Keratinocyte (primary cell): ENCODE measurements around the gene MYPN. TPM values are rescaled to one million over a fixed set of nuclear protein-coding genes. Genes with fewer than 3 reads are reported as not detected.

Experiments used
- DNase-seq: peaks from one replicate; pipeline ENCODE4 v3.0.0-alpha.2; 2011; ENCODE audit warnings: low read depth, missing footprints, low spot score
- FAIRE-seq: peaks from 2 replicates; lab custom pipeline; 2011; peaks lifted over from hg19 to GRCh38; lab: Jason Lieb, UNC
- H2AFZ ChIP-seq: 2 replicates; pipeline ENCODE4 v1.6.0; 2012; ENCODE audit warnings: low read length, control low read depth, inconsistent platforms; ENCODE audit not compliant: control insufficient read depth
- H3K27ac ChIP-seq: 2 replicates; pipeline ENCODE4 v1.5.1; 2011; ENCODE audit warnings: low read length; ENCODE audit not compliant: control insufficient read depth, insufficient read depth
- H3K27me3 ChIP-seq: 3 replicates; pipeline ENCODE4 v1.6.0; 2011; ENCODE audit warnings: low read length; ENCODE audit not compliant: control insufficient read depth, insufficient read depth; ENCODE audit errors: extremely low read depth
- H3K36me3 ChIP-seq, 2 experiments: 2 replicates in 1 of 2; 3 replicates in 1 of 2; pipeline ENCODE4 v1.5.1; 2011; ENCODE audit warnings: low read length in 2 of 2, mild to moderate bottlenecking in 1 of 2; ENCODE audit not compliant: control insufficient read depth in 2 of 2, insufficient read depth in 2 of 2; ENCODE audit errors: extremely low read depth in 1 of 2
- H3K4me1 ChIP-seq: 3 replicates; pipeline ENCODE4 v1.5.1; 2011; ENCODE audit warnings: low read length; ENCODE audit not compliant: control insufficient read depth, insufficient read depth; ENCODE audit errors: extremely low read depth
- H3K4me2 ChIP-seq: 3 replicates; pipeline ENCODE4 v1.6.0; 2011; ENCODE audit warnings: low read depth, low read length; ENCODE audit not compliant: control insufficient read depth, insufficient read depth; ENCODE audit errors: extremely low read depth
- H3K4me3 ChIP-seq, 3 experiments: fragments of 200-600 bp in 1 of 3; sonication (generic) in 1 of 3; 2 replicates in 2 of 3; 3 replicates in 1 of 3; pipeline ENCODE4 v1.5.1; 2011 to 2016; ENCODE audit warnings: low read length in 3 of 3, mild to moderate bottlenecking in 3 of 3, control low read depth in 2 of 3, inconsistent platforms in 1 of 3, low read depth in 1 of 3, mixed read lengths in 1 of 3, mixed run types in 1 of 3, moderate library complexity in 1 of 3; ENCODE audit not compliant: control insufficient read depth in 2 of 3, insufficient read depth in 2 of 3; ENCODE audit errors: extremely low read depth in 1 of 3
- H3K79me2 ChIP-seq: 2 replicates; pipeline ENCODE4 v1.6.0; 2012; ENCODE audit warnings: low read length; ENCODE audit not compliant: control insufficient read depth, insufficient read depth
- H3K9ac ChIP-seq: 3 replicates; pipeline ENCODE4 v1.6.0; 2011; ENCODE audit warnings: low read length; ENCODE audit not compliant: control insufficient read depth, insufficient read depth; ENCODE audit errors: extremely low read depth
- H3K9me1 ChIP-seq: 3 replicates; pipeline ENCODE4 v1.6.0; 2011; ENCODE audit warnings: low read length; ENCODE audit not compliant: control insufficient read depth, insufficient read depth; ENCODE audit errors: extremely low read depth
- H3K9me3 ChIP-seq: 2 replicates; pipeline ENCODE4 v1.5.1; 2012; ENCODE audit warnings: low read depth, low read length; ENCODE audit not compliant: control insufficient read depth
- H4K20me1 ChIP-seq: 3 replicates; pipeline ENCODE4 v1.6.0; 2011; ENCODE audit warnings: low read length; ENCODE audit not compliant: control insufficient read depth, insufficient read depth; ENCODE audit errors: extremely low read depth
- EZH2 ChIP-seq: IDR thresholded peaks from one replicate; pipeline ENCODE4 v1.6.1; 2012; ENCODE audit warnings: inconsistent platforms, mild to moderate bottlenecking, low read length, moderate library complexity
- dilution Hi-C: fragments of 300-500 bp; cut with MboI; formaldehyde crosslinking; loops from one replicate; pipeline ENCODE4 v1.7.0; 2020; ENCODE audit warnings: low sequenced_read_pairs; ENCODE audit not compliant: extremely low pct_ligation_motif_present
- polyA plus RNA-seq, 5 experiments: library from polyadenylated mRNA; depleted of rRNA in 3 of 5; stranded (reverse) in 3 of 5; stranded (forward) in 1 of 5; unstranded in 1 of 5; fragments of >200 nt; gene quantifications; 1 replicate in 1 of 5; 2 replicates in 3 of 5; 3 replicates in 1 of 5; pipeline versions ENCODE4 v1.2.1 to v1.2.3, GENCODE V29; 2011 to 2012; ENCODE audit warnings: missing spikeins in 2 of 5, low read depth in 1 of 5, low replicate concordance in 1 of 5
- TF ChIP-seq, protein P1 (sequence below), 3 experiments: IDR thresholded peaks in 1 of 3; conservative IDR thresholded peaks in 1 of 3; optimal IDR thresholded peaks in 1 of 3; 2 replicates in 2 of 3; 3 replicates in 1 of 3; pipeline versions ENCODE3 to v1.5.1; 2011; ENCODE audit warnings: low read length in 3 of 3, mild to moderate bottlenecking in 3 of 3, moderate library complexity in 2 of 3, control low read depth in 1 of 3, inconsistent platforms in 1 of 3; ENCODE audit not compliant: insufficient read depth in 2 of 3; ENCODE audit errors: extremely low read depth in 1 of 3

MYPN gene
- polyA plus RNA-seq, 1 donor (not counting 4 experiments of a cell fraction or from before 2014, with no cell fraction given), result 0.42 TPM

DNA sequence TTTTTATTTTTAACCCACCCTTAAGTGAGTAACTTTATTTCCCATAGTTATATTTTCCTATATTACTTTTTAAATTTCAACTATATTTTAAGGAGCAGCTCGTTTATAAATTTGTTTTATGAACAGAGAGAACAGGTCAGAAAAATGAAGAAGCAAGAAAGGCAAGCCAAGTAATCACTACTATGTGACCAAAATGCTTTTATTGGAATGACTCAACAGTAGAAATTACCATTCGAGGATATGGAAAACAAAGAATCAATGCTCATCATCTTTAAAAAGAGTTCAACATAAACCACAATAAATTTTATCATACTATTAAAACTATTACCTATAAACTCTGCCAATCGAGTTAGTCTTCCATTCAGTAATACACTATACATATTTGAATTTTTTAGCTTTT lies 41.8 kb upstream of the MYPN start:
- Histone ChIP-seq H3K4me3 (no peak overlapping the region), H3K27ac (no peak overlapping the region), H3K36me3 (peaks cover 7 to 14% of the 10 kb centered on the region in 2 experiments), H3K79me2 (peaks cover 65% of the 10 kb centered on the region), H2AFZ (no peak overlapping the region), H3K4me2 (no peak overlapping the region), H3K9me3 (no peaks in the 10 kb centered on the region), H3K9ac (no peak overlapping the region), H3K9me1 (no peaks in the 10 kb centered on the region), H3K27me3 (no peaks in the 10 kb centered on the region), H4K20me1 (peaks cover 3% of the 10 kb centered on the region), H3K4me1 (peaks cover 9% of the 10 kb centered on the region)
- dilution Hi-C loops, result no loop called here
- DNase-seq, result no peak
- FAIRE-seq, result no peak
- TF ChIP-seq, protein P1, sequence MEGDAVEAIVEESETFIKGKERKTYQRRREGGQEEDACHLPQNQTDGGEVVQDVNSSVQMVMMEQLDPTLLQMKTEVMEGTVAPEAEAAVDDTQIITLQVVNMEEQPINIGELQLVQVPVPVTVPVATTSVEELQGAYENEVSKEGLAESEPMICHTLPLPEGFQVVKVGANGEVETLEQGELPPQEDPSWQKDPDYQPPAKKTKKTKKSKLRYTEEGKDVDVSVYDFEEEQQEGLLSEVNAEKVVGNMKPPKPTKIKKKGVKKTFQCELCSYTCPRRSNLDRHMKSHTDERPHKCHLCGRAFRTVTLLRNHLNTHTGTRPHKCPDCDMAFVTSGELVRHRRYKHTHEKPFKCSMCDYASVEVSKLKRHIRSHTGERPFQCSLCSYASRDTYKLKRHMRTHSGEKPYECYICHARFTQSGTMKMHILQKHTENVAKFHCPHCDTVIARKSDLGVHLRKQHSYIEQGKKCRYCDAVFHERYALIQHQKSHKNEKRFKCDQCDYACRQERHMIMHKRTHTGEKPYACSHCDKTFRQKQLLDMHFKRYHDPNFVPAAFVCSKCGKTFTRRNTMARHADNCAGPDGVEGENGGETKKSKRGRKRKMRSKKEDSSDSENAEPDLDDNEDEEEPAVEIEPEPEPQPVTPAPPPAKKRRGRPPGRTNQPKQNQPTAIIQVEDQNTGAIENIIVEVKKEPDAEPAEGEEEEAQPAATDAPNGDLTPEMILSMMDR (optimal IDR thresholded peaks at IDR 0.05 in 1 of 3, IDR thresholded peaks at IDR 0.05 in 1 of 3, conservative IDR thresholded peaks at IDR 0.05 in 1 of 3; ENCODE audit: extremely low read depth in 1 of 3, insufficient read depth in 2 of 3, low read length in 3 of 3), result no peak
- TF ChIP-seq EZH2, result no peak

- Histone ChIP-seq H4K20me1 (peaks cover 3% of the 10 kb centered on the region), H3K79me2 (peaks cover 60% of the 10 kb centered on the region), H3K4me1 (peaks cover 20% of the 10 kb centered on the region), H3K9me3 (no peaks in the 10 kb centered on the region), H2AFZ (no peak overlapping the region), H3K9ac (peak overlapping the region; percentile 98), H3K27me3 (no peaks in the 10 kb centered on the region), H3K36me3 (peaks cover 0 to 3% of the 10 kb centered on the region in 2 experiments), H3K4me2 (peak overlapping the region; percentile 72), H3K4me3 (peak overlapping the region; percentile 91 to 100 (median 93)), H3K27ac (peak overlapping the region; percentile 96), H3K9me1 (no peaks in the 10 kb centered on the region)
- dilution Hi-C loops, result no loop called here
- FAIRE-seq (no peak), DNase-seq (no peak)
- no peak for TF ChIP-seq EZH2
- TF ChIP-seq, protein P1 (optimal IDR thresholded peaks at IDR 0.05 in 1 of 3, IDR thresholded peaks at IDR 0.05 in 1 of 3, conservative IDR thresholded peaks at IDR 0.05 in 1 of 3; ENCODE audit: extremely low read depth in 1 of 3, insufficient read depth in 2 of 3, low read length in 3 of 3), result no peak
Measured at GRCh38 chr10:68073631-68074030, 35.7 kb upstream of the MYPN start.
